WERI-Rb-1 (cell line): ENCODE results near the gene TCP11L2.

Experiments used
- DNase-seq: peaks from one replicate; pipeline ENCODE4 v3.0.0-alpha.2; 2020
- H3K27ac ChIP-seq: fragments of 250-450 bp; sonication (Bioruptor Pico); 2 replicates; pipeline ENCODE4 v1.5.1; 2020; ENCODE audit warnings: mild to moderate bottlenecking, moderate library complexity
- H3K27me3 ChIP-seq: fragments of 250-450 bp; sonication (Bioruptor Pico); 2 replicates; pipeline ENCODE4 v1.5.1; 2021; ENCODE audit warnings: mild to moderate bottlenecking, low read depth, moderate library complexity; ENCODE audit not compliant: insufficient read depth, severe bottlenecking
- H3K36me3 ChIP-seq: fragments of 250-450 bp; sonication (Bioruptor Pico); 2 replicates; pipeline ENCODE4 v1.5.1; 2020; ENCODE audit warnings: mild to moderate bottlenecking, moderate library complexity
- H3K4me3 ChIP-seq: 2 replicates; pipeline ENCODE4 v1.5.1; 2011; ENCODE audit warnings: low read depth, mild to moderate bottlenecking, control low read depth, low read length
- H3K9me3 ChIP-seq: fragments of 250-450 bp; sonication (Bioruptor Pico); 2 replicates; pipeline ENCODE4 v1.5.1; 2021; ENCODE audit warnings: mild to moderate bottlenecking, moderate library complexity; ENCODE audit not compliant: severe bottlenecking
- CTCF ChIP-seq: IDR thresholded peaks from 2 replicates; pipeline ENCODE4 v1.5.1; 2011; ENCODE audit warnings: low read depth, mild to moderate bottlenecking, control low read depth, inconsistent platforms, low read length

The TCP11L2 gene

DNA sequence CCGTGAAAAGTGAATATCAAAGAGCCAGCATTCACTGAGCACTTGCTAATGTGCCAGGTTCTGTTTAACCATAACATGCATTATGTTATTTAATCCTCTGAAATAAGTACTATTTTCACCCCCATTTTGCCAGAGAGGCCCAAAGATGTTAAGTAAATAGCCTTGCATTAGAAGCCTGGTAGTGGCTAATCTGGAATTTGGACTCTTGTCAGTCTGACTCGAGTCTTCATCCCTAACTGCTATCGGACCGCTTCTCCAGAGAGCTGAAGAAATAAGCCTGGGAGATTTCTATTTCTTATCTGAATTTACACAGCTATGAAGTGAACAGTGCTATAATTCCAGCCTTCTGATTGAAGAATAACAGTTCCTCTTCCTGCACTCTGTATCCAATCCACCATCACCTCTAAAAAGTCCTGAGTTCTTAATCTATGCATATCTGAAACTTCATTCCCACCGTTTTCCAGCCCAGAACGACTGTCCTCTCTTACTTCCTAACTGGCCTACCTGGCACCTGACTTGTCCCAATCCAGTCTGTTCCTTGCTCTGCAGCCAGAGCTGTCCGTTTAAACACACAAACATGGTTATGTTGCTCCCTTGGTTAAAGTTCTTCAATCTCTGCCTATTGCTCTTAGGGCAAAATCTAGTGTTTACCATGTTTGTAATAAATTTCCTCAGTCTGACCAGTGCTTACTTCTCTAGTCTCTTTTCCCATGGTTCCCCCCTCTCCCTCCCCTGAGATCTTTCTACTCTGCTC, 57.3 kb downstream of the TCP11L2 start:
- no peak overlapping the region for H3K27ac ChIP-seq
- no peak for DNase-seq
- H3K4me3 ChIP-seq: no peak overlapping the region
- TF ChIP-seq CTCF: no peak
- no peaks in the 10 kb centered on the region for H3K9me3 ChIP-seq
- H3K27me3 ChIP-seq: no peaks in the 10 kb centered on the region
- no peaks in the 10 kb centered on the region for H3K36me3 ChIP-seq

GRCh38 chr12:106360400-106360994, 58.0 kb downstream of the TCP11L2 start:
- no peak for TF ChIP-seq CTCF
- Histone ChIP-seq H3K36me3 (no peaks in the 10 kb centered on the region), H3K27ac (no peak overlapping the region), H3K27me3 (no peaks in the 10 kb centered on the region), H3K4me3 (no peak overlapping the region), H3K9me3 (no peaks in the 10 kb centered on the region)
- DNase-seq: no peak

GRCh38 chr12:106362971-106363370, 60.4 kb downstream of the TCP11L2 start:
- Histone ChIP-seq H3K4me3 (no peak overlapping the region), H3K36me3 (no peaks in the 10 kb centered on the region), H3K9me3 (no peaks in the 10 kb centered on the region), H3K27me3 (no peaks in the 10 kb centered on the region), H3K27ac (no peak overlapping the region)
- DNase-seq: no peak
- no peak for TF ChIP-seq CTCF

- TF ChIP-seq CTCF: no peak
- Histone ChIP-seq H3K36me3 (no peaks in the 10 kb centered on the region), H3K27me3 (no peaks in the 10 kb centered on the region)
Observed at GRCh38 chr12:106364261-106364660, 61.7 kb downstream of the TCP11L2 start.

GRCh38 chr12:106369624-106370346, 67.3 kb downstream of the TCP11L2 start:
- no peaks in the 10 kb centered on the region for H3K9me3 ChIP-seq
- H3K27me3 ChIP-seq: no peaks in the 10 kb centered on the region
- no peak overlapping the region for H3K27ac ChIP-seq
- no peak for DNase-seq
- TF ChIP-seq CTCF: no peak
- H3K36me3 ChIP-seq: no peaks in the 10 kb centered on the region
- H3K4me3 ChIP-seq: no peak overlapping the region

More at GRCh38 chr12:106364261-106364660, 61.7 kb downstream of the TCP11L2 start:
- no peak overlapping the region for H3K4me3 ChIP-seq
- no peak overlapping the region for H3K27ac ChIP-seq
- DNase-seq: no peak
- no peaks in the 10 kb centered on the region for H3K9me3 ChIP-seq
